IPS-15b (cell line): ENCODE data around the gene PPP2R1B.
"Not testable (repeated sequence)": the region's sequence is repeated elsewhere in the genome, so short reads cannot be mapped to it uniquely, and the experiment has no call there.

Source experiments
- H3K27me3 ChIP-seq: one replicate; pipeline ENCODE4 v1.6.1; 2013; ENCODE audit warnings: low read length; ENCODE audit not compliant: control insufficient read depth, insufficient read depth
- H3K36me3 ChIP-seq: one replicate; pipeline ENCODE4 v1.6.1; 2013; ENCODE audit warnings: low read length; ENCODE audit not compliant: control insufficient read depth, insufficient read depth
- H3K4me1 ChIP-seq: one replicate; pipeline ENCODE4 v1.6.1; 2013; ENCODE audit warnings: mild to moderate bottlenecking, low read length; ENCODE audit not compliant: control insufficient read depth, insufficient read depth
- H3K4me3 ChIP-seq: one replicate; pipeline ENCODE4 v1.5.1; 2013; ENCODE audit warnings: low read depth, low read length
- H3K9ac ChIP-seq: one replicate; pipeline ENCODE4 v1.6.1; 2013; ENCODE audit warnings: low read depth, mild to moderate bottlenecking, low read length
- H3K9me3 ChIP-seq: one replicate; pipeline ENCODE4 v1.6.1; 2013; ENCODE audit warnings: mild to moderate bottlenecking, low read length; ENCODE audit not compliant: control insufficient read depth, insufficient read depth

PPP2R1B gene

DNA sequence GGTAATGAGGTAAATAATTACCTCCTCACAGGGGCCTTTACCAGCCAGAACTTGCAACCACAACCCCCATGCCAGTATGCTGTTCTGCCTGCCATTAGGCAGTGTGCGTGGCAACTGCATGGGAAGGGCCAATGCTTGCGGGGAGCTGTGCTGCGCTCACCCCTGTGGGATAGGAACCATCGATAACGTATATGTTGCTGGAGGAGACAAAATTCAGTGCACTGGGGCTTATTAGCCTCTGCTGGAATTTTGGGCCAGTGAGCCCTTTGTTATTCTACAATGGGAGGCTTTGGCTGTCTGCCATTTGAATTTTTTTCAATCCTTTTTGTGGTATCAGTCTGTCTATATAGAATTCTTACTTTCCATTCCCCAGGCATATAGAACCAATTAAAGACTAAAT lies 47.3 kb downstream of the PPP2R1B start:
- peaks cover 14% of the 10 kb centered on the region for H3K36me3 ChIP-seq
- peaks cover 2% of the 10 kb centered on the region for H3K4me1 ChIP-seq
- no peak overlapping the region for H3K9ac ChIP-seq

DNA sequence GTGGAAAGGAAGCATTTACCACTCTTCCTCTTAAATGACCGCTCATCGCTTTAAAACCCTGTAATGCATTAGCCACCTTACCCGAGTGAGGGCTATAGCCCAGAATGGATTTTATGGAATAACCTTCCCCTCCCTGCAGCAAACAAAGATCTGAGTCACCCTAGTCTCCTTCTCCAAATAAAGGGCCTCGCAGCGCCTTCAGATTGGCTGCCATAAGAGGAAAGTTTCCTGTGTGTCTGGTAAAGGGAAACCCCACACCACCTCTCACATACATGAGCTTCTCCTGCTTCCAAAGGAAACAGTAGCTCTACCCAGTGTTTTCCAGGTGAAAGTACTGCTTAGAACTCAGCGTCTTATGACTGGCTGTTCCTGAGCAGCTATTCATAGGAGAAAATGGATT lies 47.8 kb downstream of the PPP2R1B start:
- H3K4me3 ChIP-seq = no peak overlapping the region

More for the DNA sequence above, 47.3 kb downstream of the PPP2R1B start:
- H3K27me3 ChIP-seq = no peaks in the 10 kb centered on the region
- H3K9me3 ChIP-seq = no peaks in the 10 kb centered on the region
- no peak overlapping the region for H3K4me3 ChIP-seq

DNA sequence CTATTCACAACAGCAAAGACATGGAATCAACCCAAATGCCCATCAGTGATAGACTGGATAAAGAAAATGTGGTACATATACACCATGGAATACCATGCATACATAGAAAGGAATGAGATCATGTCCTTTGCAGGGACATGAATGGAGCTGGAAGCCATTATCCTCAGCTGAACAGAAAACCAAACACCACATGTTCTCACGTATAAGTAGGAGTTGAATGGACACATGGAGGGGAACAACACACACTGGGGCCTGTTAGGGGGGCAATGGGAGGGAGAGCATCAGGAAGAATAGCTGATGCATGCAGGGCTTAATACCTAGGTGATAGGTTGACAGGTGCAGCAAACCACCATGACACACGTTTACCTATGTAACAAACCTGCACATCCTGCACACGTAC lies 48.5 kb downstream of the PPP2R1B start:
- H3K36me3 ChIP-seq = peaks cover 13% of the 10 kb centered on the region
- not testable (repeated sequence) for H3K9me3 ChIP-seq, H3K4me3 ChIP-seq, H3K9ac ChIP-seq, H3K4me1 ChIP-seq, H3K27me3 ChIP-seq

More for the DNA sequence above, 47.8 kb downstream of the PPP2R1B start:
- H3K9me3 ChIP-seq = no peaks in the 10 kb centered on the region
- peaks cover 14% of the 10 kb centered on the region for H3K36me3 ChIP-seq
- H3K4me1 ChIP-seq = no peaks in the 10 kb centered on the region
- H3K27me3 ChIP-seq = no peaks in the 10 kb centered on the region
- H3K9ac ChIP-seq = no peak overlapping the region

DNA sequence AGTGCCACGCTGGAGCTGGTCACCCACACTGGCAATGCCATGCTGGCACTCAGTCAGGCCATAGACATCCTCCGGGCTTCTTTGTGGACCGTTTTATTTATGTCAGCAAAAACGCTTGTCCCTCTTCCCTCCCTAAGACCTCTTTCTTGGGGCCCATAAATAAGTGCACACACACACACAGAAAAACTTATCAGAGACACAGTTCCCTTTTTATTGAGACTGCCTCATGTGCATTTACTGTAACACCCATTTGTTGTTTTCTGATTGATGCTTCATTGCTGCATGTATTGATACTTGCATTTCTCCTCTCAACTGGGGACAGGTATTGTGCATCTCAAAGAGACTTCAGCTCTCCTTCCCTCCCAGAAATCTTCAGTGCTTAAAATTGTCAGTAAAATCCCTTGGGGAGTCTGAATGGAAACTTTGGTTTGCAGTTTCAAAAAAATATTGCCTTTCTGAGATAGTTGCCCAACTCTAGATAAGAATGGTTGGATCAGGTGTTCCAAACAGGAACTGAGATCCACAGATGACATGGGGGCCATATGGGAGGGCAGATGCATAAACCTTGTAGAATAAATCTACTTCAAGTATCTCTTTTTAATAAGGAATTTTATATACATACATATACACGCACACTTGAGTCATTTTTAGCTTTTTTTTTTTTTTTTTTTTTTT lies 50.9 kb downstream of the PPP2R1B start:
- Histone ChIP-seq H3K4me1 (no peaks in the 10 kb centered on the region), H3K36me3 (peaks cover 4% of the 10 kb centered on the region), H3K27me3 (no peaks in the 10 kb centered on the region), H3K9ac (no peak overlapping the region), H3K9me3 (no peaks in the 10 kb centered on the region), H3K4me3 (no peak overlapping the region)

DNA sequence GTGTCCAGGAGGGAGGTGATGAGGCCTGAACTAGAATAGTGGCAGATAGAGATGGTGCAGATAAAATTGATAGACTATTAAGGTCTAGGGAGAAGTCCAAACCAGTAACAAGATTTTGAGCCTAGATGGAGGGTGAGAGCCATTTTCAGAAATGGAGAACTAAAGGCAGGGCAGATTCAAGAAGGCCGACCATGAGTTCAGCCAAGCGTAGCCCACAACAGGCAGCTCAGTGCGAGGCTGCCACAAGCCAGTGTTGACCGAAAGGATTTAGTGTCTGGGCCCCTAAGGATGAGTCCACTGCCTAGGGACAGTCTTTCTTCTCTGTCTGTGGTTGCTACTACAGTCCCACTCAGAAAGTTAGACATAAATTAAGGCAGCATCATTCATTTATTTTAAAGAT lies 51.7 kb downstream of the PPP2R1B start:
- no peaks in the 10 kb centered on the region for H3K36me3 ChIP-seq
- no peaks in the 10 kb centered on the region for H3K27me3 ChIP-seq
- H3K9me3 ChIP-seq = no peaks in the 10 kb centered on the region
- no peak overlapping the region for H3K9ac ChIP-seq
- no peaks in the 10 kb centered on the region for H3K4me1 ChIP-seq
- no peak overlapping the region for H3K4me3 ChIP-seq

DNA sequence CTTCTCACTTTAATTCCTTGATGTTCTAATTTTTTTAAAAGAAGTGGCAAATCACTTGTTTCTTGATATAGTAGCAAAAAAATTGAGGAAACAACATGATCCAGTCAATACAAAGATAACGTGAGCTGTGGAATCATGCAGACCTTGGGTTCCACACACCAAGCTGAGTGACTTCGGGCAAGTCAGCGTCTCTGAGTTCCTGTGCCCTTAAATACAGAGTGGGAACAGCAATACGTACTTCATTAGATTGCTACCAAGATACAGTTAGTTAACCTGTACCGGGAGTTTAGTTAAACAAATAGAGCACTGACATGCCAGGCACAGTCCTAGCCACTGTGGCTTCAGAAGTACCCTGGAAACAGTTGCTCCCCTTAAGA lies 58.5 kb downstream of the PPP2R1B start:
- no peaks in the 10 kb centered on the region for H3K9me3 ChIP-seq
- no peaks in the 10 kb centered on the region for H3K27me3 ChIP-seq
- H3K4me3 ChIP-seq = no peak overlapping the region
- no peak overlapping the region for H3K9ac ChIP-seq
- no peaks in the 10 kb centered on the region for H3K4me1 ChIP-seq
- peaks cover 6% of the 10 kb centered on the region for H3K36me3 ChIP-seq

DNA sequence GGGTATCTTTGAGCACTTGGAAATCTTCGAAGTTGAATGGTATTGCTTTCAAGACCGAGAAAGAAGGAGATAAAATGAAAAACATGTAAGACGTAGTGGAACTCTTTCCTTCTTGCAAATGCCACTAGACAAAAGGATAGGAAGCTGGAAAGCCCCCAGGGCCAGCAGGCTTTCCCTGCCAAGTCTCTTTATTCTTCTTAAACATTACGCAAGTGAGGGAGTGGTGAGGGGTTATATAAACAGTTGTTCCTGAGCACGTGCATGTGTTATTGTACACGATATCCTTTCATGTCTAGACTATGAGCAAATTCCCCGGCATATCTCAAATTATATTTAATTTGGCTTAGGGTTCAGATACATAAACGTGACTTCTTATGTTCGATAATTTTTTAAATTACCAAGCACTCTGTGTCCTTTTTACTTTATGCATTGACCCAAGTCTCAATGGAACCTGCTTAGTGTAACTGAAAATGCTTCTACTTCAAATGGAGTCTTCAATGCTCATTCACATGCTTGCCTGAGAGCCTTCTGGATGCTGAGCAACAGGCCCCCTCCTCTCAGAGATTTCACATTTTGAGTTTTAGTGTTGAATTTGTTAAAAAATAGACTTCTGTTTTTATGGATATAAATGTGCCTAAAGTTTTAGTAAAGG lies 59.0 kb downstream of the PPP2R1B start:
- Histone ChIP-seq H3K4me1 (no peaks in the 10 kb centered on the region), H3K4me3 (no peak overlapping the region), H3K27me3 (no peaks in the 10 kb centered on the region), H3K36me3 (peaks cover 6% of the 10 kb centered on the region), H3K9me3 (no peaks in the 10 kb centered on the region), H3K9ac (no peak overlapping the region)

DNA sequence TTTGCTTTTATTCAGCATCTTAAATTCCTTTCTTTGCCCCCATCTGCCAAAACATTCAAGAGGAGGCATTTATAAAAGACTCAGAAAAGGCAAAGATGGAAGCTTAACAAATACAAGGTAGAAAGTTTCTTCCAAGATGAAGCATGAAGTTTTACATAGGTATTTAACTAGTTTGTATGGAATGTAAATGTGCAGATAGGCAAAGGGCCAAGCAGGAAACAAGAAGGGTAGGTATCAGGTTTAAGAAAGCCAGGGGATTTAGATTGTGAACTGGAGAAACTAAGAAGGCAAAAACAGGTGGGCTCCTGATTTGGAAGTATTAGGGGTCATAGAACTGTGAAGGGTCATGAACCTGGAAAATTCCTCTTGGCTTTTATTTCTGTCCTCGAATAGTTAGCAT lies 62.6 kb downstream of the PPP2R1B start:
- peaks cover 4% of the 10 kb centered on the region for H3K36me3 ChIP-seq
- no peak overlapping the region for H3K4me3 ChIP-seq
- H3K9me3 ChIP-seq = no peaks in the 10 kb centered on the region
- H3K9ac ChIP-seq = no peak overlapping the region
- H3K4me1 ChIP-seq = no peaks in the 10 kb centered on the region
- no peaks in the 10 kb centered on the region for H3K27me3 ChIP-seq

DNA sequence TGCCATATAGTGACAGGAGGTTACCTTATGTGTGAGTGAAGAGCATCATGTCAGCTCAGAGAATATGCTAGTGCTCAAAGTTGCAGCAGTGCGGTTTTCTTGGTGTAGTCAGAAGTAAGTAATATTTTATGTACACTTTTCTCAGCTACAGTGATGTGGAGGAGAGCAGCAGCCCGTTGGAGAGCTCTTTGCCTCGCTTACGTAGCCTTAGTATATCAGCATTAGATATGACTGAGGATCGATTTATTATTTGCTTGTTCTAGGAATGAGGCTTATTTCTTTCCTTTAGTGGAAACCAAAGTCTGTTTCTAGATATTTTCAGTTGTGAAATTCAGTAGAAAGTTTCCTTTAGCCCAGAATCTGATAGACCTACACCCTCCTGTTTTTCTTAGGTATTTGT lies 63.6 kb downstream of the PPP2R1B start:
- Histone ChIP-seq H3K36me3 (peaks cover 4% of the 10 kb centered on the region), H3K4me3 (no peak overlapping the region), H3K4me1 (no peaks in the 10 kb centered on the region), H3K9ac (no peak overlapping the region), H3K27me3 (no peaks in the 10 kb centered on the region), H3K9me3 (no peaks in the 10 kb centered on the region)

DNA sequence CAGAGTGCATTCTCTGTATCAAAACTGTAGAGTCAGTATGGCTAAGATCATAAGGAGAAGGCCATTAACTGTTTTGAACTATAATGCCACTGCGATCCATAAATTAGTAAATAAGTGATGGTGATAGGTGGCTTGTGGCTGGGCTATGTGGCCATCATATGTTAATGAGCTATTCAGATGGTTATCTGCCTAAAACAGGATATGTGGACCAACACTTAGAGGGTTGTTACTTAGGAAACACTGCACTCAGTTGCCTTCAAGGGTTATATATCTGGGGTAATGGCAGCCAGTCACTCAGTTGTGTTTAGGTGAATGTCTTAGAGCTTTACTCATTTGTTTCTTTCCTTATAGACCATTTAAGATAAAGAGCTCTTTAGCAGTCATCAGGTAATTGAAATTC lies 66.0 kb downstream of the PPP2R1B start:
- Histone ChIP-seq H3K27me3 (no peaks in the 10 kb centered on the region), H3K9ac (no peak overlapping the region), H3K9me3 (no peaks in the 10 kb centered on the region), H3K4me3 (no peak overlapping the region), H3K36me3 (peaks cover 4% of the 10 kb centered on the region), H3K4me1 (no peaks in the 10 kb centered on the region)

DNA sequence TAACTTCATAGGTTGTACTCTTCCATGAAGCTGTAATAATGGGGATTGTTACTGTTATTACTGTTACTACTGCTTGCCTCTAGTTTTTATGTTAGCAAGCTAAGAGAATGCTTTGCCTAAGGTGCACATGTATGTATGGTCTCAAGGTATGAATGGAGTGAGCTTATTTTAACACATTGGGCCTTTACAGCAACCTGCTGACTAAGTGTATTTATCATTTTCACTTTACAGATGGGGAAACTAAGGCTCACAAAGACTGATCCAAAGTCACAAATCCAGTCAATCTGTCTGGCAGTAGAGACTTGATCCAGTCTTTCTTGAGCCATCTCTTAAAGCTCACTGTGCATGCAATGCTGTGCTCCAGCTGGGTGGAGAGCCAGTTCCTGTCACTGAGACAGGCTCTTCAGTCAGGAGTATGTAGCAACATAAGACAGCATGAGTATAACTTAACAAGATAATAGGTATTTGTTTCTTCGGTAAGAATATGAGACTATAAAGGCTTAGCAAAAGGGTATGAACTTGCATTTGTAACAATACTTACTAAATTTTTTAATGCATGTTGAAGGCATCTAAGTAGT lies 66.5 kb downstream of the PPP2R1B start:
- no peak overlapping the region for H3K4me3 ChIP-seq
- H3K4me1 ChIP-seq = no peaks in the 10 kb centered on the region
- H3K27me3 ChIP-seq = no peaks in the 10 kb centered on the region
- H3K9ac ChIP-seq = no peak overlapping the region
- H3K9me3 ChIP-seq = no peaks in the 10 kb centered on the region
- no peaks in the 10 kb centered on the region for H3K36me3 ChIP-seq
